Trophoblast cell (in vitro differentiated cells and primary cell): ENCODE measurements around the gene CRYL1.
A peak's percentile ranks its signal among the peaks of the same experiment; 100 is the strongest.

Experiments used
- DNase-seq, 2 donors: peaks; one replicate each; pipeline ENCODE4 v3.0.0-alpha.2; 2016
- H2AFZ ChIP-seq: 2 replicates; pipeline ENCODE4 v1.6.1; 2013; ENCODE audit warnings: low read length, moderate library complexity, mild to moderate bottlenecking; ENCODE audit not compliant: insufficient read depth, poor library complexity
- H2AK5ac ChIP-seq: 2 replicates; pipeline ENCODE4 v1.6.1; 2013; ENCODE audit warnings: mild to moderate bottlenecking, low read length
- H2BK120ac ChIP-seq: 2 replicates; pipeline ENCODE4 v1.6.1; 2013; ENCODE audit warnings: low read length, mild to moderate bottlenecking, moderate library complexity; ENCODE audit not compliant: insufficient read depth, poor library complexity
- H2BK12ac ChIP-seq: 2 replicates; pipeline ENCODE4 v1.6.1; 2013; ENCODE audit warnings: mild to moderate bottlenecking, low read length, moderate library complexity
- H2BK5ac ChIP-seq: 2 replicates; pipeline ENCODE4 v1.6.1; 2013; ENCODE audit warnings: low read length, low read depth, moderate library complexity, mild to moderate bottlenecking; ENCODE audit not compliant: poor library complexity
- H3K14ac ChIP-seq: 2 replicates; pipeline ENCODE4 v1.6.1; 2013; ENCODE audit warnings: mild to moderate bottlenecking, low read length
- H3K18ac ChIP-seq: 2 replicates; pipeline ENCODE4 v1.6.1; 2013; ENCODE audit warnings: mild to moderate bottlenecking, low read length
- H3K23ac ChIP-seq: 2 replicates; pipeline ENCODE4 v1.6.1; 2013; ENCODE audit warnings: low read length
- H3K27ac ChIP-seq: 2 replicates; pipeline ENCODE4 v1.5.1; 2013; ENCODE audit warnings: low read depth, mild to moderate bottlenecking, inconsistent platforms, low read length, moderate library complexity
- H3K27me3 ChIP-seq: 2 replicates; pipeline ENCODE4 v1.6.1; 2013; ENCODE audit warnings: inconsistent platforms, mild to moderate bottlenecking, low read length, moderate library complexity; ENCODE audit not compliant: insufficient read depth
- H3K36me3 ChIP-seq, 2 experiments: 1 replicate in 1 of 2; 2 replicates in 1 of 2; pipeline ENCODE4 v1.6.1; 2013; ENCODE audit warnings: low read length in 2 of 2, mild to moderate bottlenecking in 2 of 2, moderate library complexity in 1 of 2; ENCODE audit not compliant: insufficient read depth in 2 of 2, control insufficient read depth in 1 of 2
- H3K4ac ChIP-seq: 2 replicates; pipeline ENCODE4 v1.6.1; 2013; ENCODE audit warnings: low read depth, mild to moderate bottlenecking, low read length, moderate library complexity
- H3K4me1 ChIP-seq, 2 experiments: 1 replicate in 1 of 2; 2 replicates in 1 of 2; pipeline ENCODE4 v1.6.1; 2013; ENCODE audit warnings: low read length in 2 of 2, mild to moderate bottlenecking in 2 of 2, moderate library complexity in 1 of 2; ENCODE audit not compliant: insufficient read depth in 2 of 2, control insufficient read depth in 1 of 2
- H3K4me2 ChIP-seq: 2 replicates; pipeline ENCODE4 v1.6.1; 2013; ENCODE audit warnings: inconsistent platforms, mild to moderate bottlenecking, low read length, moderate library complexity
- H3K4me3 ChIP-seq: 2 replicates; pipeline ENCODE4 v1.5.1; 2013; ENCODE audit warnings: mild to moderate bottlenecking, low read depth, low read length, inconsistent platforms
- H3K79me1 ChIP-seq: one replicate; pipeline ENCODE4 v1.6.1; 2013; ENCODE audit warnings: low read length
- H3K79me2 ChIP-seq: 2 replicates; pipeline ENCODE4 v1.6.1; 2013; ENCODE audit warnings: low read length, mild to moderate bottlenecking; ENCODE audit not compliant: control insufficient read depth, insufficient read depth, poor library complexity
- H3K9ac ChIP-seq: 2 replicates; pipeline ENCODE4 v1.6.1; 2013; ENCODE audit warnings: mild to moderate bottlenecking, low read length
- H3K9me3 ChIP-seq: 2 replicates; pipeline ENCODE4 v1.6.1; 2013; ENCODE audit warnings: low read depth, mild to moderate bottlenecking, control low read depth, inconsistent platforms, low read length; ENCODE audit not compliant: insufficient read depth
- H4K12ac ChIP-seq: 2 replicates; pipeline ENCODE4 v1.6.1; 2013; ENCODE audit warnings: low read depth, mild to moderate bottlenecking, low read length, moderate library complexity
- H4K8ac ChIP-seq: 2 replicates; pipeline ENCODE4 v1.6.1; 2013; ENCODE audit warnings: low read depth, mild to moderate bottlenecking, low read length, moderate library complexity
- H4K91ac ChIP-seq: one replicate; pipeline ENCODE4 v1.6.1; 2013; ENCODE audit warnings: low read depth, mild to moderate bottlenecking, low read length, moderate library complexity
- WGBS: extraction: QIAGEN DNeasy Blood & Tissue Kit; methylation state at CpG from one replicate; pipeline ENCODE4 v1.1.7; 2013; ENCODE audit warnings: missing lambda C conversion rate; ENCODE audit not compliant: insufficient read length, insufficient coverage; ENCODE audit errors: extremely low coverage; 5-methylcytosine and 5-hydroxymethylcytosine counted together

CRYL1 gene

GRCh38 chr13:20375871-20376270 lies 149.8 kb downstream of the CRYL1 start:
- no CpG with 5 or more reads among the region's 6 CpGs for WGBS
- Histone ChIP-seq H4K12ac (no peak overlapping the region), H4K91ac (no peak overlapping the region), H3K23ac (no peak overlapping the region), H2BK12ac (peak overlapping the region; percentile 18), H3K27ac (no peak overlapping the region), H3K36me3 (no peaks in the 10 kb centered on the region), H3K27me3 (no peaks in the 10 kb centered on the region), H3K14ac (no peak overlapping the region), H3K9me3 (no peaks in the 10 kb centered on the region), H3K4me2 (no peak overlapping the region), H2AFZ (no peak overlapping the region), H3K18ac (no peak overlapping the region), H2AK5ac (no peak overlapping the region), H3K4me3 (no peak overlapping the region), H2BK120ac (no peak overlapping the region), H2BK5ac (no peak overlapping the region), H3K79me2 (peaks cover 1% of the 10 kb centered on the region), H3K79me1 (peaks cover 2% of the 10 kb centered on the region), H4K8ac (no peak overlapping the region), H3K4me1 (peaks cover 5 to 6% of the 10 kb centered on the region in 2 experiments), H3K4ac (no peak overlapping the region), H3K9ac (no peak overlapping the region)
- no peak for DNase-seq

GRCh38 chr13:20373861-20374260 lies 151.8 kb downstream of the CRYL1 start:
- Histone ChIP-seq H3K4ac (no peak overlapping the region), H3K79me2 (peaks cover 1% of the 10 kb centered on the region), H3K18ac (no peak overlapping the region), H3K79me1 (peaks cover 9% of the 10 kb centered on the region), H3K4me3 (no peak overlapping the region), H2BK120ac (no peak overlapping the region), H2BK12ac (no peak overlapping the region), H3K4me2 (no peak overlapping the region), H3K14ac (no peak overlapping the region), H4K12ac (no peak overlapping the region), H2AK5ac (no peak overlapping the region), H3K27me3 (no peaks in the 10 kb centered on the region), H4K91ac (no peak overlapping the region), H3K9me3 (no peaks in the 10 kb centered on the region), H3K27ac (no peak overlapping the region), H2BK5ac (no peak overlapping the region), H3K23ac (no peak overlapping the region), H2AFZ (no peak overlapping the region), H4K8ac (no peak overlapping the region), H3K9ac (no peak overlapping the region), H3K4me1 (peaks cover 10 to 11% of the 10 kb centered on the region in 2 experiments), H3K36me3 (no peaks in the 10 kb centered on the region)
- no peak for DNase-seq

GRCh38 chr13:20371825-20372224 lies 153.8 kb downstream of the CRYL1 start:
- H3K79me1 ChIP-seq: peaks cover 9% of the 10 kb centered on the region
- H3K14ac ChIP-seq: no peak overlapping the region
- H4K12ac ChIP-seq: no peak overlapping the region
- H2BK12ac ChIP-seq: peak overlapping the region; percentile 72
- H2AFZ ChIP-seq: no peak overlapping the region
- H2AK5ac ChIP-seq: no peak overlapping the region
- no peaks in the 10 kb centered on the region for H3K79me2 ChIP-seq
- no peaks in the 10 kb centered on the region for H3K36me3 ChIP-seq
- WGBS: no CpG with 5 or more reads among the region's 4 CpGs
- no peak for DNase-seq
- peak overlapping the region; percentile 65 for H4K91ac ChIP-seq
- H3K9ac ChIP-seq: no peak overlapping the region
- H2BK120ac ChIP-seq: peak overlapping the region; percentile 68
- H3K4ac ChIP-seq: no peak overlapping the region
- H3K18ac ChIP-seq: no peak overlapping the region
- no peaks in the 10 kb centered on the region for H3K9me3 ChIP-seq
- H3K4me2 ChIP-seq: no peak overlapping the region
- no peak overlapping the region for H3K23ac ChIP-seq
- H4K8ac ChIP-seq: no peak overlapping the region
- H3K27ac ChIP-seq: peak overlapping the region; percentile 74
- H2BK5ac ChIP-seq: peak overlapping the region; percentile 57
- H3K4me3 ChIP-seq: no peak overlapping the region
- H3K27me3 ChIP-seq: no peaks in the 10 kb centered on the region
- peaks cover 10 to 11% of the 10 kb centered on the region in 2 experiments for H3K4me1 ChIP-seq

GRCh38 chr13:20370815-20371421 lies 154.7 kb downstream of the CRYL1 start:
- H3K27ac ChIP-seq: peak overlapping the region; percentile 94
- peak overlapping the region; percentile 79 for H2BK120ac ChIP-seq
- H3K23ac ChIP-seq: no peak overlapping the region
- peak; percentile 70 to 76 for DNase-seq
- WGBS: no CpG with 5 or more reads among the region's 2 CpGs
- no peaks in the 10 kb centered on the region for H3K36me3 ChIP-seq
- H3K27me3 ChIP-seq: no peaks in the 10 kb centered on the region
- H2BK12ac ChIP-seq: peak overlapping the region; percentile 82
- peak overlapping the region; percentile 35 for H3K4me2 ChIP-seq
- no peak overlapping the region for H4K91ac ChIP-seq
- H3K4me3 ChIP-seq: no peak overlapping the region
- H4K8ac ChIP-seq: no peak overlapping the region
- peak overlapping the region; percentile 77 for H2BK5ac ChIP-seq
- H2AFZ ChIP-seq: no peak overlapping the region
- H3K4me1 ChIP-seq: peaks cover 10 to 11% of the 10 kb centered on the region in 2 experiments
- no peak overlapping the region for H3K4ac ChIP-seq
- no peak overlapping the region for H3K9ac ChIP-seq
- H3K79me2 ChIP-seq: no peaks in the 10 kb centered on the region
- no peak overlapping the region for H3K18ac ChIP-seq
- no peak overlapping the region for H3K14ac ChIP-seq
- peaks cover 9% of the 10 kb centered on the region for H3K79me1 ChIP-seq
- no peaks in the 10 kb centered on the region for H3K9me3 ChIP-seq
- no peak overlapping the region for H4K12ac ChIP-seq
- no peak overlapping the region for H2AK5ac ChIP-seq
